HEK293 (cell line): Measurements from ENCODE around the gene BBLN.

Experiments used
- CTCF ChIA-PET: fragments of 350-600 bp; formaldehyde crosslinking; extraction: SDS; loops from one replicate; lab custom pipeline; 2021; ENCODE audit warnings: antibody characterized with exemption; lab: Yijun Ruan, JAX
- POLR2A ChIA-PET: fragments of 300-600 bp; formaldehyde crosslinking; extraction: SDS; loops from one replicate; lab custom pipeline; 2020; ENCODE audit warnings: antibody characterized with exemption, inconsistent platforms; lab: Yijun Ruan, JAX
- H3K27ac ChIP-seq: fragments of 200-500 bp; sonication (Bioruptor generic); 2 replicates; pipeline ENCODE4 v1.5.1; 2014; ENCODE audit warnings: low read depth, low read length, control low read depth, inconsistent platforms; ENCODE audit errors: extremely low read depth
- H3K36me3 ChIP-seq, 2 experiments: fragments of 200-500 bp in 1 of 2; sonication (Bioruptor generic) in 1 of 2; 1 replicate in 1 of 2; 2 replicates in 1 of 2; pipeline ENCODE4 v1.5.1; 2014 to 2017; ENCODE audit warnings: inconsistent platforms in 2 of 2, low read length in 2 of 2; ENCODE audit not compliant: control insufficient read depth in 2 of 2, insufficient read depth in 1 of 2
- H3K4me1 ChIP-seq: fragments of 200-500 bp; sonication (Bioruptor generic); 2 replicates; pipeline ENCODE4 v1.5.1; 2014; ENCODE audit warnings: mild to moderate bottlenecking, low read length, inconsistent platforms; ENCODE audit not compliant: control insufficient read depth, insufficient read depth
- H3K4me3 ChIP-seq: 2 replicates; pipeline ENCODE4 v1.5.1; 2011; ENCODE audit warnings: low read depth, mild to moderate bottlenecking, control low read depth, low read length, moderate library complexity
- H3K9me3 ChIP-seq: fragments of 200-500 bp; sonication (Bioruptor generic); 2 replicates; pipeline ENCODE4 v1.5.1; 2014; ENCODE audit warnings: low read depth, low read length, inconsistent platforms; ENCODE audit not compliant: control insufficient read depth, insufficient read depth
- BCL11B ChIP-seq: fragments of 450-650 bp; formaldehyde crosslinking; IDR thresholded peaks from 2 replicates; pipeline ENCODE4 v1.5.1; 2016; ENCODE audit warnings: low read depth, missing biosample characterization, missing genetic modification characterization
- FEZF1 ChIP-seq: fragments of 450-650 bp; formaldehyde crosslinking; IDR thresholded peaks from 2 replicates; pipeline ENCODE4 v1.5.1; 2016; ENCODE audit warnings: missing biosample characterization, missing genetic modification characterization
- GLIS1 ChIP-seq: fragments of 450-650 bp; formaldehyde crosslinking; IDR thresholded peaks from 2 replicates; pipeline ENCODE4 v1.5.1; 2016; ENCODE audit warnings: missing biosample characterization, missing genetic modification characterization
- HOXD13 ChIP-seq: sonication (generic); formaldehyde crosslinking; IDR thresholded peaks from 2 replicates; pipeline ENCODE4 v1.8.0; 2022; ENCODE audit warnings: missing genetic modification reagents, borderline replicate concordance
- PRDM1 ChIP-seq: fragments of 450-650 bp; formaldehyde crosslinking; IDR thresholded peaks from 2 replicates; pipeline ENCODE4; 2016; ENCODE audit warnings: missing biosample characterization, missing genetic modification characterization
- SETDB1 ChIP-seq: IDR thresholded peaks from one replicate; pipeline ENCODE4 v1.6.1; 2017; ENCODE audit warnings: mild to moderate bottlenecking, low read length, moderate library complexity, mixed read lengths; ENCODE audit not compliant: insufficient read length
- ZBTB1 ChIP-seq: fragments of 450-650 bp; formaldehyde crosslinking; IDR thresholded peaks from 2 replicates; pipeline ENCODE4 v1.5.1; 2016; ENCODE audit warnings: missing biosample characterization, missing genetic modification characterization
- ZBTB26 ChIP-seq: fragments of 450-650 bp; formaldehyde crosslinking; optimal IDR thresholded peaks from 2 replicates; pipeline ENCODE3; 2016; ENCODE audit warnings: missing biosample characterization, mild to moderate bottlenecking, missing genetic modification characterization
- ZNF10 ChIP-seq: fragments of 450-650 bp; formaldehyde crosslinking; IDR thresholded peaks from 2 replicates; pipeline ENCODE4 v1.5.1; 2017; ENCODE audit warnings: missing biosample characterization, missing genetic modification characterization
- ZNF112 ChIP-seq: fragments of 450-650 bp; formaldehyde crosslinking; IDR thresholded peaks from 2 replicates; pipeline ENCODE4 v1.5.0; 2017; ENCODE audit warnings: missing biosample characterization, missing genetic modification characterization
- ZNF132 ChIP-seq: fragments of 450-650 bp; formaldehyde crosslinking; IDR thresholded peaks from 2 replicates; pipeline ENCODE4 v1.5.1; 2017; ENCODE audit warnings: missing biosample characterization, missing genetic modification characterization, borderline replicate concordance
- ZNF146 ChIP-seq: fragments of 450-650 bp; formaldehyde crosslinking; IDR thresholded peaks from 2 replicates; pipeline ENCODE4 v1.5.1; 2016; ENCODE audit warnings: missing biosample characterization, missing genetic modification characterization
- ZNF155 ChIP-seq: fragments of 450-650 bp; formaldehyde crosslinking; IDR thresholded peaks from 2 replicates; pipeline ENCODE4 v1.5.1; 2016; ENCODE audit warnings: missing biosample characterization, missing genetic modification characterization
- ZNF18 ChIP-seq: fragments of 450-650 bp; formaldehyde crosslinking; IDR thresholded peaks from 2 replicates; pipeline ENCODE4 v1.5.1; 2016; ENCODE audit warnings: missing biosample characterization, missing genetic modification characterization
- ZNF202 ChIP-seq: fragments of 450-650 bp; formaldehyde crosslinking; IDR thresholded peaks from 2 replicates; pipeline ENCODE4 v1.5.1; 2016; ENCODE audit warnings: missing biosample characterization, missing genetic modification characterization, borderline replicate concordance
- ZNF398 ChIP-seq: fragments of 450-650 bp; formaldehyde crosslinking; IDR thresholded peaks from 2 replicates; pipeline ENCODE4 v1.5.1; 2017; ENCODE audit warnings: missing biosample characterization, missing genetic modification characterization
- ZNF548 ChIP-seq: fragments of 450-650 bp; formaldehyde crosslinking; IDR thresholded peaks from 2 replicates; pipeline ENCODE4 v1.5.1; 2016; ENCODE audit warnings: missing biosample characterization, missing genetic modification characterization
- ZNF585B ChIP-seq: fragments of 450-650 bp; formaldehyde crosslinking; IDR thresholded peaks from 2 replicates; pipeline ENCODE4 v1.5.1; 2016; ENCODE audit warnings: missing biosample characterization, missing genetic modification characterization
- ZNF626 ChIP-seq: fragments of 450-650 bp; sonication (Bioruptor Pico); formaldehyde crosslinking; IDR thresholded peaks from 2 replicates; pipeline ENCODE4 v1.5.1; 2018; ENCODE audit warnings: missing biosample characterization, missing genetic modification characterization, inconsistent platforms
- ZNF785 ChIP-seq: fragments of 450-650 bp; formaldehyde crosslinking; IDR thresholded peaks from 2 replicates; pipeline ENCODE4 v1.5.1; 2016; ENCODE audit warnings: missing biosample characterization, missing genetic modification characterization
- ZNF791 ChIP-seq: fragments of 450-650 bp; formaldehyde crosslinking; IDR thresholded peaks from 2 replicates; pipeline ENCODE4 v1.5.1; 2016; ENCODE audit warnings: missing biosample characterization, missing genetic modification characterization
- ZNF843 ChIP-seq: fragments of 450-650 bp; formaldehyde crosslinking; IDR thresholded peaks from 2 replicates; pipeline ENCODE4 v1.5.1; 2016; ENCODE audit warnings: missing biosample characterization, missing genetic modification characterization
- ZSCAN23 ChIP-seq: fragments of 450-650 bp; formaldehyde crosslinking; IDR thresholded peaks from 2 replicates; pipeline ENCODE4 v1.5.1; 2016; ENCODE audit warnings: missing biosample characterization, missing genetic modification characterization
- TF ChIP-seq, protein P1 (sequence below): fragments of 450-650 bp; formaldehyde crosslinking; IDR thresholded peaks from 2 replicates; pipeline ENCODE4 v1.5.1; 2016; ENCODE audit warnings: missing biosample characterization, missing genetic modification characterization, low read depth
- TF ChIP-seq, protein P2 (sequence below): sonication (generic); formaldehyde crosslinking; IDR thresholded peaks from 2 replicates; pipeline ENCODE4 v1.8.1; 2022; ENCODE audit warnings: mild to moderate bottlenecking, moderate library complexity, missing genetic modification reagents

BBLN gene

GRCh38 chr9:128136816-128137793 lies 23.0 kb upstream of the BBLN start:
- TF ChIP-seq ZNF112 (tag by site-specific recombination) = no peak
- no peak for TF ChIP-seq ZSCAN23 (tag by site-specific recombination)
- TF ChIP-seq, protein P1, sequence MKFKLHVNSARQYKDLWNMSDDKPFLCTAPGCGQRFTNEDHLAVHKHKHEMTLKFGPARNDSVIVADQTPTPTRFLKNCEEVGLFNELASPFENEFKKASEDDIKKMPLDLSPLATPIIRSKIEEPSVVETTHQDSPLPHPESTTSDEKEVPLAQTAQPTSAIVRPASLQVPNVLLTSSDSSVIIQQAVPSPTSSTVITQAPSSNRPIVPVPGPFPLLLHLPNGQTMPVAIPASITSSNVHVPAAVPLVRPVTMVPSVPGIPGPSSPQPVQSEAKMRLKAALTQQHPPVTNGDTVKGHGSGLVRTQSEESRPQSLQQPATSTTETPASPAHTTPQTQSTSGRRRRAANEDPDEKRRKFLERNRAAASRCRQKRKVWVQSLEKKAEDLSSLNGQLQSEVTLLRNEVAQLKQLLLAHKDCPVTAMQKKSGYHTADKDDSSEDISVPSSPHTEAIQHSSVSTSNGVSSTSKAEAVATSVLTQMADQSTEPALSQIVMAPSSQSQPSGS (tag by site-specific recombination) = no peak
- no peak for TF ChIP-seq ZNF146 (tag by site-specific recombination)
- TF ChIP-seq ZNF585B = no peak
- no peak for TF ChIP-seq BCL11B (tag by site-specific recombination)
- no peak for TF ChIP-seq HOXD13
- TF ChIP-seq ZNF548 (tag by site-specific recombination) = no peak
- no peak for TF ChIP-seq PRDM1
- no peak for TF ChIP-seq ZNF202 (tag by site-specific recombination)
- TF ChIP-seq FEZF1 = no peak
- Histone ChIP-seq H3K4me1 (no peaks in the 10 kb centered on the region), H3K27ac (no peak overlapping the region), H3K36me3 (no peaks in the 10 kb centered on the region), H3K4me3 (no peak overlapping the region), H3K9me3 (no peaks in the 10 kb centered on the region)
- ChIA-PET CTCF (interaction anchor here (1.3 to 1.9 kb wide), 2 partner anchors 12 to 19 kb away, joined by 5 to 6 read pairs; no protein-coding TSS in a partner anchor), POLR2A (interaction anchor here (0.6 kb wide), 1 partner anchor 171 kb away, joined by 5 read pairs; no protein-coding TSS in a partner anchor)

- Histone ChIP-seq H3K9me3 (no peaks in the 10 kb centered on the region), H3K4me3 (no peak overlapping the region), H3K36me3 (no peaks in the 10 kb centered on the region), H3K4me1 (no peaks in the 10 kb centered on the region), H3K27ac (no peak overlapping the region)
- POLR2A ChIA-PET = no interaction called here
- CTCF ChIA-PET = interaction anchor here (1.3 kb wide), 1 partner anchor 13 kb away, joined by 5 read pairs; no protein-coding TSS in a partner anchor
- TF ChIP-seq ZNF843 (tag by site-specific recombination) = no peak
- TF ChIP-seq ZNF155 (tag by site-specific recombination) = no peak
- no peak for TF ChIP-seq ZNF791 (tag by site-specific recombination)
- TF ChIP-seq ZNF132 (tag by site-specific recombination) = no peak
- no peak for TF ChIP-seq ZNF626 (tag by site-specific recombination)
- no peak for TF ChIP-seq ZBTB26 (tag by site-specific recombination)
- TF ChIP-seq ZBTB1 (tag by site-specific recombination) = no peak
- TF ChIP-seq ZNF785 (tag by site-specific recombination) = no peak
- no peak for TF ChIP-seq ZNF10 (tag by site-specific recombination)
- TF ChIP-seq SETDB1 = no peak
- no peak for TF ChIP-seq ZNF398
- TF ChIP-seq, protein P2, sequence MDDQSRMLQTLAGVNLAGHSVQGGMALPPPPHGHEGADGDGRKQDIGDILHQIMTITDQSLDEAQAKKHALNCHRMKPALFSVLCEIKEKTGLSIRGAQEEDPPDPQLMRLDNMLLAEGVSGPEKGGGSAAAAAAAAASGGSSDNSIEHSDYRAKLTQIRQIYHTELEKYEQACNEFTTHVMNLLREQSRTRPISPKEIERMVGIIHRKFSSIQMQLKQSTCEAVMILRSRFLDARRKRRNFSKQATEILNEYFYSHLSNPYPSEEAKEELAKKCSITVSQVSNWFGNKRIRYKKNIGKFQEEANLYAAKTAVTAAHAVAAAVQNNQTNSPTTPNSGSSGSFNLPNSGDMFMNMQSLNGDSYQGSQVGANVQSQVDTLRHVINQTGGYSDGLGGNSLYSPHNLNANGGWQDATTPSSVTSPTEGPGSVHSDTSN (CRISPR knock-in tag) = no peak
- no peak for TF ChIP-seq GLIS1 (tag by site-specific recombination)
- no peak for TF ChIP-seq ZNF18 (tag by site-specific recombination)
Measured at GRCh38 chr9:128138001-128138400, 22.1 kb upstream of the BBLN start.
